ENCODE measurements around the gene ETV1. TPM values are rescaled to one million over a fixed set of nuclear protein-coding genes. Genes with fewer than 3 reads are reported as not detected.

Gene ETV1
- total and polyA plus RNA-seq, 9 of the 15 experiments (the other 6 are each of a cell fraction or from before 2014, with no cell fraction given): 7.2 to 27.4 (median 14.0) TPM

- TF ChIP-seq ZBTB40 (IDR thresholded peaks at IDR 0.05): 0 out of 2 replicates have a peak, but pooled peaks have one; percentile 10
- no peak for TF ChIP-seq ZBTB40 (CRISPR knock-in tag; IDR thresholded peaks at IDR 0.05)
- no peak for TF ChIP-seq SNIP1 (IDR thresholded peaks at IDR 0.05; ENCODE audit: low read depth)
- no peak for TF ChIP-seq HIVEP1 (CRISPR knock-in tag; IDR thresholded peaks at IDR 0.05)
- TF ChIP-seq CHD1 (IDR thresholded peaks at IDR 0.05; ENCODE audit: low read length): no peak
- no peak for TF ChIP-seq ZNF696 (CRISPR knock-in tag; conservative IDR thresholded peaks at IDR 0.05)
- no peak for TF ChIP-seq ZNF12 (CRISPR knock-in tag; IDR thresholded peaks at IDR 0.05)
- no peak for TF ChIP-seq ZNF143 (CRISPR knock-in tag; IDR thresholded peaks at IDR 0.05)
- no peak; a peak in 2 of 4 replicates for TF ChIP-seq ZNF639 (CRISPR knock-in tag; conservative IDR thresholded peaks at IDR 0.05 in 1 of 2, IDR thresholded peaks at IDR 0.05 in 1 of 2)
- no peak for TF ChIP-seq ZNF165 (CRISPR knock-in tag; IDR thresholded peaks at IDR 0.05; ENCODE audit: borderline replicate concordance)
- no peak for TF ChIP-seq CEBPB (tag; IDR thresholded peaks at IDR 0.05)
- TF ChIP-seq NRF1 (conservative IDR thresholded peaks at IDR 0.05 in 1 of 2, IDR thresholded peaks at IDR 0.05 in 1 of 2): no peak
- no peak for TF ChIP-seq RB1 (IDR thresholded peaks at IDR 0.05; ENCODE audit: low read depth)
- TF ChIP-seq NEUROD1 (IDR thresholded peaks at IDR 0.05; ENCODE audit: borderline replicate concordance, low read depth, low read length, partially characterized antibody): no peak
- no peak for TF ChIP-seq FOS (IDR thresholded peaks at IDR 0.05; ENCODE audit: extremely low read depth, insufficient read length)
- TF ChIP-seq LCOR (CRISPR knock-in tag; IDR thresholded peaks at IDR 0.05): no peak
Measured at GRCh38 chr7:13991791-13992595, 2.5 kb upstream of the ETV1 start (continued).
